ENCODE results near the gene NFASC.

- no peak for TF ChIP-seq CTCF (conservative IDR thresholded peaks at IDR 0.05; ENCODE audit: low read length)
- no peak for TF ChIP-seq EZH2phosphoT487 (IDR thresholded peaks at IDR 0.05; ENCODE audit: borderline replicate concordance, low read depth, low read length)
Observed at GRCh38 chr1:204894031-204894430, 23.4 kb downstream of the NFASC start.
